WI38 (cell line): Measurements from ENCODE around the gene COLEC12.
"Not testable (repeated sequence)": the region's sequence is repeated elsewhere in the genome, so short reads cannot be mapped to it uniquely, and the experiment has no call there.

Source experiments
- H3K4me3 ChIP-seq: 2 replicates; pipeline ENCODE4 v1.5.1; 2011; ENCODE audit warnings: low read depth, mild to moderate bottlenecking, control low read depth, low read length
- CTCF ChIP-seq: IDR thresholded peaks from 2 replicates; pipeline ENCODE4 v1.5.1; 2012; ENCODE audit warnings: low read depth, mild to moderate bottlenecking, control low read depth, low read length

COLEC12 gene

GRCh38 chr18:297936-298335 lies 202.6 kb downstream of the COLEC12 start:
- no peak for TF ChIP-seq CTCF
- H3K4me3 ChIP-seq = no peak overlapping the region

DNA sequence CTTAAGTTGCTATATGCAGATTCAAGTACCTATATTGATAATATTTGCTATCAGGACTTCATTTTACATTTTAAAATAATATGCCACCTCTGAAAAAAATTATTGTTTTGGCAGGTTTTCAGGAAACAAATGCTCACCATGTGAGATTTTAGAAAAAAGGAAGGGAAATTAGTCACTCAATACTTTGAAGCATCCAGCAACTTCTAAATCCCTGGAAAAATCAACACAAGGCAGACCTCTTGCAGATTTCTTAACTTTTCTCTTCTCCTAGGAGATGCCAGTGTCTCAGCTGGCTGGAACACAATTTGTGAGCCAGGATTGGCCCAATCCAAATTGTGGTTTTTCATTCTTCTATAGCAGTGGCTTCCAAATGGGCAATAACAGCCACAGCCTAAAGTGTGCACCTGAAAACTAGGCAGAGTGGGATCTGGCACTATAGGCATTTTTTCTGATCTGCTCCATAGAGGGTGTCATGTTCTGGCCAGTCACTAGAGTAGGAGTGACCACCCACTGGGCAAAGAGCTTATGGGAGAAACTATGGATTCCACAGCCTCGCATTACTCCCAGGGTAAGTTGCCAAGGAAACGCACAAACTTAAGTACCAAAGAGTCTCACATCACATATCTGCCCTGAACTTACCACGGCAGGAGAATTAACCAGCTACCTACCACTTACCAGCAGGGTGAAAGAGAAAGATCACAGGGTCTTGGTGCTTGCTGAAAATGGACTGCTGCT lies 204.6 kb downstream of the COLEC12 start:
- H3K4me3 ChIP-seq = no peak overlapping the region
- no peak for TF ChIP-seq CTCF

- no peak for TF ChIP-seq CTCF
- H3K4me3 ChIP-seq = no peak overlapping the region
Observed at GRCh38 chr18:294566-294965, 205.9 kb downstream of the COLEC12 start.

DNA sequence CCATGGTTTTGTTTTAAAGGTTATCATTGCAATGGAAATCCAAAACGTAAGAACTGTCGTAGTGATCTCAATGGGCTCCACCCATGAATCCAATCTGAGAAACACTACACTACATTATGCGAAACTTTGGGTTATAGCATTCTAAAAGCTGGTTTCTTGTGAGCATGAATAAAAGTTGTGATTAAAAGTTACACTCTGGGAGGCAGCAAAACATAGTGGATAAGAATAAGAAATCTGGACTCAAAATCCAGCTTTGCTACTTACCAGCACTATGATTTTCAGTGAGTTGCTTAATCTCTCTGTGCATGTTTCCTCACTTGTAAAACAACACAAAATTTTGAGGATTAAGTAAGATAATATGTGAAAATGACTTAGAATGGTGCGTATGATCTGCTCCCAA lies 207.0 kb downstream of the COLEC12 start:
- no peak for TF ChIP-seq CTCF
- no peak overlapping the region for H3K4me3 ChIP-seq

GRCh38 chr18:292271-292670 lies 208.2 kb downstream of the COLEC12 start:
- H3K4me3 ChIP-seq = no peak overlapping the region
- no peak for TF ChIP-seq CTCF

DNA sequence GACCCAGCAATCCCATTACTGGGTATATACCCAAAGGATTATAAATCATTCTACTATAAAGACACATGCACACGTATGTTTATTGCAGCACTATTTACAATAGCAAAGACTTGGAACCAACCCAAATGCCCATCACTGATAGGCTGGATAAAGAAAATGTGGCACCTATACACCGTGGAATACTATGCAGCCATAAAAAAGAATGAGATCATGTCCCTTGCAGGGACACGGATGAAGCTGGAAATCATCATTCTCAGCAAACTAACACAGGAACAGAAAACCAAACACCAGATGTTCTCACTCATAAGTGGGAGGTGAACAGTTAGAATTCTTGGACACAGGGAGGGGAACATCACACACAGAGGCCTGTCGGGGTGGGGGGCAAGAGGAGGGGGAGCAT lies 210.5 kb downstream of the COLEC12 start:
- not testable (repeated sequence) for H3K4me3 ChIP-seq

GRCh38 chr18:289026-289425 lies 211.5 kb downstream of the COLEC12 start:
- no peak for TF ChIP-seq CTCF
- no peak overlapping the region for H3K4me3 ChIP-seq
